Measurements from ENCODE around the gene ADGRG1. TPM values are rescaled to one million over a fixed set of nuclear protein-coding genes. Genes with fewer than 3 reads are reported as not detected.

Gene ADGRG1
- polyA plus RNA-seq, 4 donors, result 4.1 to 158 (median 26.0) TPM

DNA sequence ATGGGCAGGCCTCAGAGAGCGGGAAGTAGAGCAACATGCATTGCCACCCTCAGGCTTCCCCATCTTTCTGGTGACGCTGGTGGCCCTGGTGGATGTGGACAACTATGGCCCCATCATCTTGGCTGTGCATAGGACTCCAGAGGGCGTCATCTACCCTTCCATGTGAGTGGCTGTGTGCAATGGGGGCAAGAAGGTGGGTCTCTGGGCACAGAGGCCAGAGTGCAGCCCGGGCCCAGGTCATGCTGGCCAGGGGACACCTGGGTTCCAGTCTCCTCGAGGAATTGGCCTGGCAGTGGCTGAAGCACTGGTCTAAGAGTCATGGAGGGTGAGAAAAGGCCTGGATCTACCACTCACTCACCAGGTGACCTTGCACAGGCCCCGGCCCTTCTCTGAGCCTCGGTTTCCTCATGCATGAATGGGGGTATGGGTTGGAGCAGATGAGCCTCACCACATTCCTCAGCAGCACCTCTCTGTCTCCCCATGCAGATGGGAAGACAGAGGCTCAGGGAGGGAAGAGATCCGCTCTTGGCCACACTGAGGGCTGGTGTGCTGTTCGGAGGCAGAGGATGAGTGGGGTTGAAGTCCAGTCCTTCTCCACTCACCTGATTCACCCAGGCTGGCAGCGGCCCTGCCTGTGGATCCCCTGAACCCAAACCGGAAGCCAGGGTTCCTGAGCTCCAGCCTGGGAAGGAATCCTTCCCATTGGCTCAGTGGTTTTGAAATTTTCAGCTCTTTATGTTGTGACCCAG is 32.5 kb downstream of the ADGRG1 start:
- Histone ChIP-seq H3K27ac (ENCODE audit: low read depth in 1 of 3, low read length in 2 of 3) (no peak overlapping the region), H3K4me1 (ENCODE audit: control insufficient read depth in 3 of 3, insufficient read depth in 2 of 3, low read depth in 1 of 3, low read length in 2 of 3) (no peaks in the 10 kb centered on the region), H3K4me3 (ENCODE audit: low read depth in 1 of 3, low read length in 3 of 3) (no peak overlapping the region), H3K27me3 (ENCODE audit: control insufficient read depth in 3 of 3, insufficient read depth in 3 of 3, low read length in 3 of 3) (no peaks in the 10 kb centered on the region), H3K9me3 (ENCODE audit: control insufficient read depth in 2 of 2, insufficient read depth in 1 of 2, low read depth in 1 of 2, low read length in 1 of 2) (no peaks in the 10 kb centered on the region), H3K36me3 (ENCODE audit: control insufficient read depth in 3 of 3, insufficient read depth in 2 of 3, low read depth in 1 of 3, low read length in 3 of 3) (peaks cover 0 to 96% (median 8%) of the 10 kb centered on the region in 3 donors)
- 77 to 82% (median 77%) methylated on average over 10 to 11 of the region's 11 CpGs for WGBS, 3 donors
- DNase-seq (no peak), FAIRE-seq (no peak)

DNA sequence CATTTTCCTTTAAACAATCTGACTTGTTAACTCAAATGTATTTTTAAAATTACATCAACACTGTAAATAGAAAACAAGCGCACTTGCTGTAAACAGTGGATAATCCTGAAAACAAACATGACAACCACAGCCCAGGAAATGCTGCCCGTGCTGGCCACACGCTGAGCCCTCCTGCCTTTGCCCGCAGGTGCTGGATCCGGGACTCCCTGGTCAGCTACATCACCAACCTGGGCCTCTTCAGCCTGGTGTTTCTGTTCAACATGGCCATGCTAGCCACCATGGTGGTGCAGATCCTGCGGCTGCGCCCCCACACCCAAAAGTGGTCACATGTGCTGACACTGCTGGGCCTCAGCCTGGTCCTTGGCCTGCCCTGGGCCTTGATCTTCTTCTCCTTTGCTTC is 33.1 kb downstream of the ADGRG1 start:
- Histone ChIP-seq H3K9me3 (ENCODE audit: control insufficient read depth in 2 of 2, insufficient read depth in 1 of 2, low read depth in 1 of 2, low read length in 1 of 2) (no peaks in the 10 kb centered on the region), H3K4me3 (ENCODE audit: low read depth in 1 of 3, low read length in 3 of 3) (no peak overlapping the region), H3K27ac (ENCODE audit: low read depth in 1 of 3, low read length in 2 of 3) (no peak overlapping the region), H3K36me3 (ENCODE audit: control insufficient read depth in 3 of 3, insufficient read depth in 2 of 3, low read depth in 1 of 3, low read length in 3 of 3) (peaks cover 0 to 93% (median 8%) of the 10 kb centered on the region in 3 donors), H3K27me3 (ENCODE audit: control insufficient read depth in 3 of 3, insufficient read depth in 3 of 3, low read length in 3 of 3) (no peaks in the 10 kb centered on the region), H3K4me1 (ENCODE audit: control insufficient read depth in 3 of 3, insufficient read depth in 2 of 3, low read depth in 1 of 3, low read length in 2 of 3) (no peaks in the 10 kb centered on the region)
- DNase-seq (no peak), FAIRE-seq (no peak)
- 80 to 91% (median 88%) methylated on average over 7 of the region's 7 CpGs for WGBS, 3 donors

DNA sequence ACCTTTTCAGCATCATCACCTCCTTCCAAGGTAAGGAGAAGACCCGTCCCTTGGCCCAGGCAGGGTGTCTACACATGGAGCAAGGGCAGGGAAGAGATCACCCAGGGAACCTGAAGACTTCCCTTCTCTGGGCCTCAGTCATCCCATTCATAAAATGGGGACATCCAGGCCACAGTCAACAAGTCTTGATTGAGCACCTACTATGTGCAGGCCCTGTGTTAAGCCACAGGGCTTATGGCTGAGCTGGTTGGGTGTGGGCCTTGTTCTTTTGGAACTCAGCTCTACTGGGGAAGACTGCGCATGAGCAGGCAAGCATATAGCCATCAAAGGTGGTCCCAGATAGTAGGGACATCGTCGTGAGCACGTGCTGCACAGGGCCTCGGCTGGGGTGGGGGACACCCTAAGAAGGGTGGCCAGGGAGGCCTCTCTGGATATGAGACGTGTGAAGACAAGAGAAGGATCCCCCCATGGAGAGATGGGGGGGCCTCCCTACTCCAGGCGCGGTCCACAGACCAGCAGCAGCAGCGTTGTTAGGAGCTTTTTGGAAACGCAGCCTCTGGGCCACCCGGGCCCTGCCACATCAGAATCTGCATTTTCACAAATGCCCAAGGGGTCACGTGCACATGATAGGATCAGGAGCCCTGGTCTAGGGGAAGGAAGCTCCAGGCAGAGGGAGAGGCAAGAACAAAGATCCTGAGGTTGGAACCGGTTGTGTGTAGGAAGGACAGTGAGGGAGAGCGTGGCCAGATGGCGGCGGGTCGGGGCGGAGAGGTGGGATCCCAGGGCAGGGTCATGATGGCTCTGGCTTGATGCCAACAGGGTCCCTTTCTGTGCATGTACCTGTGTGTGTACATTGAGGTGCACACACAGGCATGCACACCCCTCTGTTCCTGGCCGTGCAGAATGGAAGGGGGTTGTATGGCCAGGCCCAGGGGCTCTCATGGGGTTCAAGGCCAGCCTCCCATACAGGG is 33.8 kb downstream of the ADGRG1 start:
- WGBS, 3 donors, result 88 to 91% (median 89%) methylated on average over 20 of the region's 20 CpGs
- H3K36me3 ChIP-seq (ENCODE audit: control insufficient read depth in 3 of 3, insufficient read depth in 2 of 3, low read depth in 1 of 3, low read length in 3 of 3), result peaks cover 0 to 86% (median 8%) of the 10 kb centered on the region in 3 donors
- no peaks in the 10 kb centered on the region for H3K27me3 ChIP-seq (ENCODE audit: control insufficient read depth in 3 of 3, insufficient read depth in 3 of 3, low read length in 3 of 3)
- H3K9me3 ChIP-seq (ENCODE audit: control insufficient read depth in 2 of 2, insufficient read depth in 1 of 2, low read depth in 1 of 2, low read length in 1 of 2), result no peaks in the 10 kb centered on the region
- no peak for FAIRE-seq
- H3K4me1 ChIP-seq (ENCODE audit: control insufficient read depth in 3 of 3, insufficient read depth in 2 of 3, low read depth in 1 of 3, low read length in 2 of 3), result no peaks in the 10 kb centered on the region
- H3K27ac ChIP-seq (ENCODE audit: low read depth in 1 of 3, low read length in 2 of 3), result no peak overlapping the region
- DNase-seq, result no peak
- no peak overlapping the region for H3K4me3 ChIP-seq (ENCODE audit: low read depth in 1 of 3, low read length in 3 of 3)

DNA sequence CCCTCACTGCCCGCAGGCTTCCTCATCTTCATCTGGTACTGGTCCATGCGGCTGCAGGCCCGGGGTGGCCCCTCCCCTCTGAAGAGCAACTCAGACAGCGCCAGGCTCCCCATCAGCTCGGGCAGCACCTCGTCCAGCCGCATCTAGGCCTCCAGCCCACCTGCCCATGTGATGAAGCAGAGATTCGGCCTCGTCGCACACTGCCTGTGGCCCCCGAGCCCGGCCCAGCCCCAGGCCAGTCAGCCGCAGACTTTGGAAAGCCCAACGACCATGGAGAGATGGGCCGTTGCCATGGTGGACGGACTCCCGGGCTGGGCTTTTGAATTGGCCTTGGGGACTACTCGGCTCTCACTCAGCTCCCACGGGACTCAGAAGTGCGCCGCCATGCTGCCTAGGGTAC is 35.0 kb downstream of the ADGRG1 start:
- 87 to 90% (median 89%) methylated on average over 17 to 21 of the region's 21 CpGs for WGBS, 3 donors
- H3K36me3 ChIP-seq (ENCODE audit: control insufficient read depth in 3 of 3, insufficient read depth in 2 of 3, low read depth in 1 of 3, low read length in 3 of 3), result peaks cover 0 to 75% (median 5%) of the 10 kb centered on the region in 3 donors

DNA sequence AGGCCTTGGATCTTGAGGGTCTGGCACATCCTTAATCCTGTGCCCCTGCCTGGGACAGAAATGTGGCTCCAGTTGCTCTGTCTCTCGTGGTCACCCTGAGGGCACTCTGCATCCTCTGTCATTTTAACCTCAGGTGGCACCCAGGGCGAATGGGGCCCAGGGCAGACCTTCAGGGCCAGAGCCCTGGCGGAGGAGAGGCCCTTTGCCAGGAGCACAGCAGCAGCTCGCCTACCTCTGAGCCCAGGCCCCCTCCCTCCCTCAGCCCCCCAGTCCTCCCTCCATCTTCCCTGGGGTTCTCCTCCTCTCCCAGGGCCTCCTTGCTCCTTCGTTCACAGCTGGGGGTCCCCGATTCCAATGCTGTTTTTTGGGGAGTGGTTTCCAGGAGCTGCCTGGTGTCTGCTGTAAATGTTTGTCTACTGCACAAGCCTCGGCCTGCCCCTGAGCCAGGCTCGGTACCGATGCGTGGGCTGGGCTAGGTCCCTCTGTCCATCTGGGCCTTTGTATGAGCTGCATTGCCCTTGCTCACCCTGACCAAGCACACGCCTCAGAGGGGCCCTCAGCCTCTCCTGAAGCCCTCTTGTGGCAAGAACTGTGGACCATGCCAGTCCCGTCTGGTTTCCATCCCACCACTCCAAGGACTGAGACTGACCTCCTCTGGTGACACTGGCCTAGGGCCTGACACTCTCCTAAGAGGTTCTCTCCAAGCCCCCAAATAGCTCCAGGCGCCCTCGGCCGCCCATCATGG is 35.7 kb downstream of the ADGRG1 start:
- no peak overlapping the region for H3K4me3 ChIP-seq (ENCODE audit: low read depth in 1 of 3, low read length in 3 of 3)
- no peaks in the 10 kb centered on the region for H3K4me1 ChIP-seq (ENCODE audit: control insufficient read depth in 3 of 3, insufficient read depth in 2 of 3, low read depth in 1 of 3, low read length in 2 of 3)
- no peak for FAIRE-seq
- peaks cover 0 to 69% (median 5%) of the 10 kb centered on the region in 3 donors for H3K36me3 ChIP-seq (ENCODE audit: control insufficient read depth in 3 of 3, insufficient read depth in 2 of 3, low read depth in 1 of 3, low read length in 3 of 3)
- DNase-seq, result no peak
- no peak overlapping the region for H3K27ac ChIP-seq (ENCODE audit: low read depth in 1 of 3, low read length in 2 of 3)
- H3K27me3 ChIP-seq (ENCODE audit: control insufficient read depth in 3 of 3, insufficient read depth in 3 of 3, low read length in 3 of 3), result no peaks in the 10 kb centered on the region
- 84 to 85% (median 84%) methylated on average over 15 of the region's 15 CpGs for WGBS, 3 donors
- H3K9me3 ChIP-seq (ENCODE audit: control insufficient read depth in 2 of 2, insufficient read depth in 1 of 2, low read depth in 1 of 2, low read length in 1 of 2), result no peaks in the 10 kb centered on the region

More for the DNA sequence above, 35.0 kb downstream of the ADGRG1 start:
- DNase-seq (no peak), FAIRE-seq (no peak)
- Histone ChIP-seq H3K27ac (ENCODE audit: low read depth in 1 of 3, low read length in 2 of 3) (no peak overlapping the region), H3K27me3 (ENCODE audit: control insufficient read depth in 3 of 3, insufficient read depth in 3 of 3, low read length in 3 of 3) (no peaks in the 10 kb centered on the region), H3K9me3 (ENCODE audit: control insufficient read depth in 2 of 2, insufficient read depth in 1 of 2, low read depth in 1 of 2, low read length in 1 of 2) (no peaks in the 10 kb centered on the region), H3K4me3 (ENCODE audit: low read depth in 1 of 3, low read length in 3 of 3) (no peak overlapping the region), H3K4me1 (ENCODE audit: control insufficient read depth in 3 of 3, insufficient read depth in 2 of 3, low read depth in 1 of 3, low read length in 2 of 3) (no peaks in the 10 kb centered on the region)

DNA sequence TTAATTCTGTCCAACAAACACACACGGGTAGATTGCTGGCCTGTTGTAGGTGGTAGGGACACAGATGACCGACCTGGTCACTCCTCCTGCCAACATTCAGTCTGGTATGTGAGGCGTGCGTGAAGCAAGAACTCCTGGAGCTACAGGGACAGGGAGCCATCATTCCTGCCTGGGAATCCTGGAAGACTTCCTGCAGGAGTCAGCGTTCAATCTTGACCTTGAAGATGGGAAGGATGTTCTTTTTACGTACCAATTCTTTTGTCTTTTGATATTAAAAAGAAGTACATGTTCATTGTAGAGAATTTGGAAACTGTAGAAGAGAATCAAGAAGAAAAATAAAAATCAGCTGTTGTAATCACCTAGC is 36.2 kb downstream of the ADGRG1 start:
- H3K27me3 ChIP-seq (ENCODE audit: control insufficient read depth in 3 of 3, insufficient read depth in 3 of 3, low read length in 3 of 3), result no peaks in the 10 kb centered on the region
- FAIRE-seq (no peak), DNase-seq (no peak)
- H3K4me1 ChIP-seq (ENCODE audit: control insufficient read depth in 3 of 3, insufficient read depth in 2 of 3, low read depth in 1 of 3, low read length in 2 of 3), result no peaks in the 10 kb centered on the region
- WGBS, 3 donors, result 85 to 90% (median 86%) methylated on average over 6 of the region's 6 CpGs
- no peak overlapping the region for H3K27ac ChIP-seq (ENCODE audit: low read depth in 1 of 3, low read length in 2 of 3)
- H3K4me3 ChIP-seq (ENCODE audit: low read depth in 1 of 3, low read length in 3 of 3), result no peak overlapping the region
- H3K9me3 ChIP-seq (ENCODE audit: control insufficient read depth in 2 of 2, insufficient read depth in 1 of 2, low read depth in 1 of 2, low read length in 1 of 2), result no peaks in the 10 kb centered on the region
- H3K36me3 ChIP-seq (ENCODE audit: control insufficient read depth in 3 of 3, insufficient read depth in 2 of 3, low read depth in 1 of 3, low read length in 3 of 3), result peaks cover 0 to 63% (median 5%) of the 10 kb centered on the region in 3 donors

DNA sequence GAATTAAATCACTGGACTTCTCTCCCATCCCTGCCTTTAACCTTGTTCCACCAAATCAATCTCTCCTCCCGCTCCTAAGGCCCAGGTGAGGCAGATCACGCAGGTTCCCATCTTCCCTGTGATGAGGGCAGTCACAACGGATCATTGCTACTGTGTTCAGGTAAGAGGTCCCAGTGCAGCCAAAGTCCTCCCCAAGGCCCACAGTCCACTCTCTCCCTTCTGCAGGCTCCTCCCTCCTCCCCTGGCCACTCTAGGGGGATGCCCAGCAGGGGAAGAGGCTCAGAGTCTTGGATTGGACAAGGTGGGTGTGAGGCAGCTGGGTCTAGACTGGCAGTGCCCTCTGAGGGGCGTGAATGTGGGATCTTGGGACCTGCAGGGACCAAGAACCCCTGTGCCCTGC is 37.1 kb downstream of the ADGRG1 start:
- no peak for DNase-seq
- no peaks in the 10 kb centered on the region for H3K27me3 ChIP-seq (ENCODE audit: control insufficient read depth in 3 of 3, insufficient read depth in 3 of 3, low read length in 3 of 3)
- no peaks in the 10 kb centered on the region for H3K4me1 ChIP-seq (ENCODE audit: control insufficient read depth in 3 of 3, insufficient read depth in 2 of 3, low read depth in 1 of 3, low read length in 2 of 3)
- H3K9me3 ChIP-seq (ENCODE audit: control insufficient read depth in 2 of 2, insufficient read depth in 1 of 2, low read depth in 1 of 2, low read length in 1 of 2), result no peaks in the 10 kb centered on the region
- 61 to 67% (median 65%) methylated on average over 3 to 4 of the region's 4 CpGs for WGBS, 3 donors
- no peak for FAIRE-seq
- peaks cover 0 to 54% (median 5%) of the 10 kb centered on the region in 3 donors for H3K36me3 ChIP-seq (ENCODE audit: control insufficient read depth in 3 of 3, insufficient read depth in 2 of 3, low read depth in 1 of 3, low read length in 3 of 3)
- no peak overlapping the region for H3K27ac ChIP-seq (ENCODE audit: low read depth in 1 of 3, low read length in 2 of 3)
- H3K4me3 ChIP-seq (ENCODE audit: low read depth in 1 of 3, low read length in 3 of 3), result no peak overlapping the region
